ENCODE results near the gene PXDC1.
"Not testable (repeated sequence)": the region's sequence is repeated elsewhere in the genome, so short reads cannot be mapped to it uniquely, and the experiment has no call there.

PXDC1 gene

GRCh38 chr6:3721810-3722621 lies 29.5 kb downstream of the PXDC1 start:
- H3K36me3 ChIP-seq = peaks cover 0 to 65% (median 0%) of the 10 kb centered on the region in 11 experiments; a peak in 9 of 22 replicates
- peaks cover 0 to 54% (median 0%) of the 10 kb centered on the region in 11 experiments; a peak in 8 of 22 replicates for H4K20me1 ChIP-seq
- no peak overlapping the region for H3K4me3 ChIP-seq
- no peak overlapping the region for H3K9ac ChIP-seq
- TF ChIP-seq Cebpa-rat (IDR thresholded peaks at IDR 0.05) = no peak
- H3K27ac ChIP-seq = no peak overlapping the region
- no peaks in the 10 kb centered on the region; a peak in 1 of 20 replicates for H3K4me1 ChIP-seq
- H3K4me2 ChIP-seq = no peak overlapping the region
- peaks cover 0 to 4% (median 0%) of the 10 kb centered on the region in 11 experiments; a peak in 1 of 22 replicates for H3K9me3 ChIP-seq (replicated peaks in 1 of 11)
- H3K27me3 ChIP-seq = no peaks in the 10 kb centered on the region

- not testable (repeated sequence) for H3K27me3 ChIP-seq; H3K9ac ChIP-seq; H3K4me3 ChIP-seq; H3K9me3 ChIP-seq (replicated peaks in 1 of 11); H3K4me2 ChIP-seq; H3K27ac ChIP-seq; H3K4me1 ChIP-seq
- H4K20me1 ChIP-seq = peaks cover 0 to 42% (median 0%) of the 10 kb centered on the region in 11 experiments; a peak in 8 of 22 replicates
- peaks cover 0 to 52% (median 0%) of the 10 kb centered on the region in 11 experiments; a peak in 9 of 22 replicates for H3K36me3 ChIP-seq
Observed at GRCh38 chr6:3720770-3721169, 30.7 kb downstream of the PXDC1 start.

GRCh38 chr6:3719462-3720308 lies 31.8 kb downstream of the PXDC1 start:
- no peak overlapping the region for H3K9ac ChIP-seq
- H3K36me3 ChIP-seq = peaks cover 0 to 42% (median 0%) of the 10 kb centered on the region in 11 experiments; a peak in 9 of 22 replicates
- TF ChIP-seq Cebpa-rat (IDR thresholded peaks at IDR 0.05) = no peak
- H3K4me3 ChIP-seq = no peak overlapping the region
- H3K4me2 ChIP-seq = no peak overlapping the region
- peaks cover 0 to 31% (median 0%) of the 10 kb centered on the region in 11 experiments; a peak in 7 of 22 replicates for H4K20me1 ChIP-seq
- peaks cover 0 to 14% (median 0%) of the 10 kb centered on the region in 10 experiments; a peak in 5 of 20 replicates for H3K4me1 ChIP-seq
- no peak overlapping the region for H3K27ac ChIP-seq
- H3K9me3 ChIP-seq (replicated peaks in 1 of 11) = peaks cover 0 to 10% (median 3%) of the 10 kb centered on the region in 11 experiments; a peak in 10 of 22 replicates
- no peaks in the 10 kb centered on the region for H3K27me3 ChIP-seq

GRCh38 chr6:3718407-3718806 lies 33.1 kb downstream of the PXDC1 start:
- Histone ChIP-seq H3K27ac (no peak overlapping the region), H3K9ac (no peak overlapping the region), H3K9me3 (replicated peaks in 1 of 11) (peaks cover 0 to 15% (median 4%) of the 10 kb centered on the region in 11 experiments; a peak in 10 of 22 replicates), H3K4me3 (no peak overlapping the region), H3K4me2 (no peak overlapping the region), H3K4me1 (peaks cover 0 to 14% (median 0%) of the 10 kb centered on the region in 10 experiments; a peak in 5 of 20 replicates), H3K36me3 (peaks cover 0 to 29% (median 0%) of the 10 kb centered on the region in 11 experiments; a peak in 9 of 22 replicates), H4K20me1 (peaks cover 0 to 18% (median 0%) of the 10 kb centered on the region in 11 experiments; a peak in 3 of 22 replicates), H3K27me3 (no peaks in the 10 kb centered on the region)
- TF ChIP-seq Cebpa-rat (IDR thresholded peaks at IDR 0.05) = no peak

- Histone ChIP-seq H3K27ac (no peak overlapping the region), H3K4me2 (peak overlapping the region in 2 of 11 experiments; percentile 24 to 29; a peak in 2 of 22 replicates), H3K36me3 (0 out of 22 replicates have a peak, but pooled peaks cover 0 to 5% (median 0%) of the 10 kb centered on the region in 11 experiments), H4K20me1 (no peaks in the 10 kb centered on the region), H3K9me3 (replicated peaks in 1 of 11) (peaks cover 0 to 11% (median 4%) of the 10 kb centered on the region in 11 experiments; a peak in 9 of 22 replicates), H3K4me1 (peaks cover 0 to 14% (median 0%) of the 10 kb centered on the region in 10 experiments; a peak in 4 of 20 replicates), H3K9ac (no peak overlapping the region), H3K4me3 (no peak overlapping the region), H3K27me3 (no peaks in the 10 kb centered on the region)
- no peak for TF ChIP-seq Cebpa-rat (IDR thresholded peaks at IDR 0.05)
Observed at GRCh38 chr6:3715285-3715684, 36.2 kb downstream of the PXDC1 start.

- Histone ChIP-seq H3K4me3 (no peak overlapping the region), H3K4me2 (no peak overlapping the region; a peak in 2 of 22 replicates), H3K4me1 (peaks cover 0 to 14% (median 0%) of the 10 kb centered on the region in 10 experiments; a peak in 4 of 20 replicates), H3K9ac (no peak overlapping the region), H3K27ac (no peak overlapping the region), H3K27me3 (no peaks in the 10 kb centered on the region), H4K20me1 (no peaks in the 10 kb centered on the region), H3K9me3 (replicated peaks in 1 of 11) (peaks cover 0 to 11% (median 4%) of the 10 kb centered on the region in 11 experiments; a peak in 9 of 22 replicates), H3K36me3 (0 out of 22 replicates have a peak, but pooled peaks cover 0 to 5% (median 0%) of the 10 kb centered on the region in 11 experiments)
- no peak for TF ChIP-seq Cebpa-rat (IDR thresholded peaks at IDR 0.05)
Observed at GRCh38 chr6:3714768-3715167, 36.7 kb downstream of the PXDC1 start.

- Histone ChIP-seq H3K9ac (no peak overlapping the region), H3K9me3 (replicated peaks in 1 of 11) (peaks cover 0 to 13% (median 4%) of the 10 kb centered on the region in 11 experiments; a peak in 9 of 22 replicates), H4K20me1 (no peaks in the 10 kb centered on the region), H3K4me1 (peaks cover 0 to 14% (median 0%) of the 10 kb centered on the region in 10 experiments; a peak in 4 of 20 replicates), H3K4me3 (no peak overlapping the region), H3K27ac (no peak overlapping the region), H3K36me3 (0 out of 22 replicates have a peak, but pooled peaks cover 0 to 5% (median 0%) of the 10 kb centered on the region in 11 experiments), H3K27me3 (no peaks in the 10 kb centered on the region), H3K4me2 (no peak overlapping the region)
- TF ChIP-seq Cebpa-rat (IDR thresholded peaks at IDR 0.05) = no peak
Observed at GRCh38 chr6:3714111-3714510, 37.4 kb downstream of the PXDC1 start.

GRCh38 chr6:3712827-3713665 lies 38.5 kb downstream of the PXDC1 start:
- 0 out of 22 replicates have a peak, but pooled peaks cover 0 to 5% (median 0%) of the 10 kb centered on the region in 11 experiments for H3K36me3 ChIP-seq
- H3K4me3 ChIP-seq = no peak overlapping the region
- H3K9ac ChIP-seq = no peak overlapping the region
- H3K4me1 ChIP-seq = peaks cover 0 to 15% (median 0%) of the 10 kb centered on the region in 10 experiments; a peak in 4 of 20 replicates
- no peaks in the 10 kb centered on the region for H3K27me3 ChIP-seq
- H3K9me3 ChIP-seq (replicated peaks in 1 of 11) = peaks cover 0 to 15% (median 4%) of the 10 kb centered on the region in 11 experiments; a peak in 9 of 22 replicates
- H3K4me2 ChIP-seq = peak overlapping the region in 1 of 11 experiments; percentile 2; a peak in 1 of 22 replicates
- H3K27ac ChIP-seq = no peak overlapping the region
- H4K20me1 ChIP-seq = no peaks in the 10 kb centered on the region
- no peak for TF ChIP-seq Cebpa-rat (IDR thresholded peaks at IDR 0.05)

Data from BLaER1 treated with 17β-estradiol and CSF1 and Interleukin-3, amounts not matched to agents 10 nM and 100 nM (cell line).